GM15510 (cell line): ENCODE data around the gene SFT2D3.

Experiments used
- POLR2A ChIP-seq: IDR thresholded peaks from 3 replicates; pipeline ENCODE4 v1.6.1; 2011; ENCODE audit warnings: borderline replicate concordance; ENCODE audit not compliant: insufficient read length; ENCODE audit errors: extremely low read depth

The SFT2D3 gene

DNA sequence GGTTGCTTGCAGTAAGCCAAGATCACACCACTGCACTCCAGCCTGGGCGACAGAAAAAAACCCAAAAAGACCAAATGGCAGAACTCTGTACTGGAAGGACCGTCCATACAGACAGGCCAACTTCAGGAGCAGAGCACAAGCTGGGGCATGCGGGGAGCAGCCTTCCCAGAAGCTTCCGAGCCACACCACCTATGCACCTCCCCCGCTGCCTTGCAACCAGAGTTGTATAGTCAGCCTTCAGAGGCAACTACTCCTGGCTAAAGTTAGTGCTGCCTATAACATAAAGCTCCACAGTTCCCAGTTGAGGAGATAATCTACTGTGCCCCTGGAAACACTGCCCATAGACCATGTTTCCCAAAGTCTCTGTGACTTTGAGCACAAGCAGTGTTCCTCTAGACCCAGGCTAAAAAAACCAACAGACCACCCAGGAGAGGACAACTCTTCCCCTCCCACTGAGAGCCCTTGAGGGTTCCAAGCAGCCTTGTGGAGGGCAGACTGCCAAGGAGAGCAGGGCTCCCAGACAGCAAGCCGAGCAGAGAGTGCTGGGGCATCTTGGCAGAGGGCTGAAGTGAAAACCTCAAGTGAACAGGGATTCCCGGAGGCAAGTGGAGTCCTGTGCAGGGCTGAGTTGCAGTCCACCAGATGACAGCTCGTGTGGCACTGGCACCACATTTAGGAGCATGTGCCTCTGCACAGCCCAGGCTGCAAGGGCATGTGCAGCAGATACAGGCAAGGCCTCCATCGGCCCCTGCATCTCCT is 6.8 kb downstream of the SFT2D3 start:
- no peak for TF ChIP-seq POLR2A

DNA sequence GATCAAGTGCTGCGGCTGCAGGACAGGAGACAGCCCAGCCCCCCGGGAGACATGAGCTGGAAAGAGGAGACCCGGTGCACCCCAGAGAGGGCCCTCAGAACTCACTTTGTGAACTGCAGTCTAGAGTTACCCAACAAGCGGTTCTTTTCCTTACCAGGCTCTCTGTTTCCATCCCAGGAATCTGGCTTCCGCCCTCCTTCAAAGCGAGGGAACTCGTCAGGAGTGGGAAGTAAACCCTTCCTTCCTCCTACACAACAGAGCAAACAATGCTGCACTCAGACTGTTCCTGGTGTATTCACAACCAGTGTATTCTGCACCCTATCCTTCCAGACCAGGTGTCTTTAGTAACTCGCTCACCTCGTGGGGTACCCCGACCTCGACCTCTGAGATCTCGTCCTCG is 8.0 kb downstream of the SFT2D3 start:
- no peak for TF ChIP-seq POLR2A

DNA sequence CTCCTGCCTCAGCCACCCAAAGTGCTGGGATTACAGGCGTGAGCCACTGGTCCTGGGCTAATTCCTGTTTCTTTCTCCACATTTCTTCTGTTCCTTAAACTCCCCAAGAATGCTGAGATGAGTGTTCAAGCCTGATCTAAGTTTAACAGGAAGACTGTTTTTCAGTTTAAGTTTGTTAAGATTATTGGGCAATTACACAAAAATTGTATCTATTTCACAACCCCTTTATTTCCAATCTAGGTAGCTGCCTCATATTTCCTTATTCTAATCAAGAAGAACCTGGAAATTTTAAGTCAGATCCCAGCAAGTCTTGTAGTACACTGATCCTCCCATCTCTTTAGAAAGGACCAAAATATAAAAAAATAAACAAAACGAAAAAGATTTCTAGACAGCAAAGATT is 11.7 kb downstream of the SFT2D3 start:
- TF ChIP-seq POLR2A: no peak

DNA sequence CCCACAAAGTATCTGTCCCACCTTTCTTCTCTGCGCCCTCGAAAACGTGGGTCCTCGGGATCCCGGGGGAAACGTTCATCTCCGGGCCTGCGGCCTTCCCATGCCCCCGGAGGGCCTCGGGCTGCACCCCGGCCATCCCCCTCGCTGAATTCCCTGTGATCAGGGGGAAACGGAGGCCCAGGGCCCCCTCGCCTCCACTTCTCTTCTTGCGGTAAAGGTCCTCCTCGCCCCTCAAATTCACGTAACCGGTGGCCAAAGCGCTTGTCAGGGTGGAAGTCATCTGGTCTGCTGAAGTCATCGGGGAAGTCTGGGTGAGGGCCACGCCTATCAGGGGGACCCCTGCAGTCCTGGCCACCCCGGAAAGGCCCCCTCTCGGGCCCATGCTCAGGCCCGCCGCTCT is 12.3 kb downstream of the SFT2D3 start:
- TF ChIP-seq POLR2A: no peak

DNA sequence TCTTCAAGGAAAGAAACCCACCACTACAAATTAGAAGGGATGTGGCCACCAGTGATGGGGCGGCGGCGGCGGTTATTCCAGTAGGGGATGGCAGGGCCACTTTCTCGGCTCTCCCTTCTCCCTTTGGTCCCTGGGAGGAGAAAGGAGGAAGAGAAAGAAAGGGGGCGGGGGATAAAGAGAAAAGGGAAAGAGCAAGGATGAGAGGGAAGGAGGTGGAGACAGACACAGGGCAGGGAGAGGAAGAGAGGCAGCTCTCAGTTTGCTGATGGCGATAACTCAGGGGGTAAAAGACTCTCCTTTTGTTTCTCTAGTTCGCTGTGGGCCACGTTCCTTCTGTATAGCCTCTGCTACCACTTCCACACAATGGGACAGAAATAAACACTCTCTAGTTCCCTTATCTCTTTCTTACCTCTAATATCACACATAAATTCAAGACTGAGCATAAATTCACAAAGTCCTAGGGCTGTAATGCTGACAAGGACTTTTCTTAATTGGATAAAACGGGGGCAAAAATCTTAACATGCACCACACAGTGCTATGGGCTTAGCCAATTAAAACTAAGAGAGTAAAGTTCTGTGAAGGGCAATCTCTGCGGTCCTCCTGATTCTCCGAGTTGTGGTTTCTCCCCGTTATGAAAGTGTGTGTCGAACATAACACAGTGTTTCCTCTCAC is 14.6 kb downstream of the SFT2D3 start:
- TF ChIP-seq POLR2A: no peak

DNA sequence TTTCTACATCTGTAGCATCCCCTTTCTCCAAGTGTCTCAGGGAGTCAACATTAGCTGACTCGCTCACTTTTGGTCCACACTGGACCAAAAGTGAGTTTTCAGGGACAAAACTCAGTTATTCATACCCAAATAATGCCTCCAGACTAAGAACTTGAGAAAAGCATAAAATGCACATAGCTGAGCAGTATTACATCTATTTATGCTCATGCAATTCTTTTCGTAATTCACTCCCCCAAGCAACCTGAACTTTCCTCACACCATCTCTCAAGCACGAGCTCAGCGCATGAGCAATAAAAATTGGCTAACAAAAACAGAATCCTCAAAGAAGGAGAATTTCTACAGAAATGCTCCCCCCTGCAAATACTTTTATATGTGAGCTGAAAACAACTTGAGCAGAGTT is 17.0 kb downstream of the SFT2D3 start:
- no peak for TF ChIP-seq POLR2A

DNA sequence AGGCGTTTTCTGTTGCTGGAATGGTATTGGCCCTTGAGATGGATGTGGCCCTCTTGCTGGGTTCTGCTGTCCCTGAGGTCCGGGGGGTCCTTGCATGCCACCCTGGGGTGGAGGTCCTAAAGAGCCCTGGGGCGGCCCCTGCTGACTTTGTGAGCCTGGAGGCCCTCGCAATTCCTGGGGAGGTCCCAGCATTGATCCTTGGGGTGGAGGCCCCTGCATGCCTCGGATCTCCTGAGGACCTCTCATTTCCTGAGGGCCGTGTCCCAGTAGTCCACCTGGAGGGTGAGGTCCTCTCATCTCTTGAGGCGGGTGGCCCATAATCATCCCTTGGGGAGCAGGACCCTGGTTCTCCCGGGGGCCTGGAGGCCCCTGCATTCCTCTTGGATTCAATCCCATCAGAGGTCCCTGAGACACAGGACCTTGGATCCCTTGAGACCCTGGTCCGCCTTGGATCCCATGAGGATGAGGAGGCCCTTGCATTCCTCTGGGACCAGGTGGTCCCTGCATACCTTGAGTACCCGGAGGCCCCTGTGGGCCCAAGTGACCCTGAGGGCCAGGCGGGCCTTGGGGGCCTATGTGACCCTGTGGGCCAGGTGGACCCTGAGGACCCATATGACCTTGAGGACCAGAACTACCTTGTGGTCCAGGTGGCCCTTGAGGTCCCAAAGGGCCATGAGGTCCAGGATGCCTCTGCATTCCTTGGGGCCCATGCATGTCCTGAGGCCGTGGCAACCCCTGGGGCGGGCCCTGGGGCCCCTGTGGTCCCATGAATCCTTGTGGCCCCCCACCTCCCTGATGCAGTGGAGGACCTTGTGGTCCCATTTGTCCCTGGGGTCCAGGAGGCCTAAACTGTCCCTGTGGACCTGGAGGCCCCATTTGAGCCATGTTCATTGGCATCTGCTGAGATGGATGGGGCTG is 18.3 kb downstream of the SFT2D3 start:
- no peak for TF ChIP-seq POLR2A

DNA sequence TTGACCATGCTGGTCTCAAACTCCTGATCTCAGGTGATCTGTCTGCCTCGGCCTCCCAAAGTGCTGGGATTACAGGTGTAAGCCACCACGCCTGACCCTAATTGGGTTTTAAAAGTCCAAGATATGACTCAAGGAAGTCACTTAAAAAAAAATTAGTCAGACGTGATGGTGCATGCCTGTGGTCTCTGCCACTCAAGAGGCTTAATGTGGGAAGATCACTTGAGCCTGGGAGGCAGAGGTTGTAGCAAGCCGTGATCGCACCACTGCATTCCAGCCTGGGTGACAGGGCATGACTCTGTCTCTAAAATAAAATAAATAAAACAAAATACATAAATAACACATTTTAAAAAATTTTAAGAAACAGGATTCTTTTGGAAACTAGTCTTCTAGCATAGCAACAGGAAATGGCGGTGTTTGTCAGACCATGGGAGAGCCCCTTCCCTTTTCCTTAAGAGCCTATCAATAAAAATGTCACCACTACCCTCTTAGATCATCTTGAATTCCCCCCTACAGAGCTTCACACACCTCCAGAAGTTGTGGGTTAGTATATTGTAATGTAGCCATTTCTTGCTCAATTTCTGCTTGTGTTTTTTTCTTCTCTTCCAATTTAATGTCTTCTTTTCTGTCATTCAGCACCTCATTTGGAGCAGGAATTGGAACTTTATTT is 20.1 kb downstream of the SFT2D3 start:
- no peak for TF ChIP-seq POLR2A

DNA sequence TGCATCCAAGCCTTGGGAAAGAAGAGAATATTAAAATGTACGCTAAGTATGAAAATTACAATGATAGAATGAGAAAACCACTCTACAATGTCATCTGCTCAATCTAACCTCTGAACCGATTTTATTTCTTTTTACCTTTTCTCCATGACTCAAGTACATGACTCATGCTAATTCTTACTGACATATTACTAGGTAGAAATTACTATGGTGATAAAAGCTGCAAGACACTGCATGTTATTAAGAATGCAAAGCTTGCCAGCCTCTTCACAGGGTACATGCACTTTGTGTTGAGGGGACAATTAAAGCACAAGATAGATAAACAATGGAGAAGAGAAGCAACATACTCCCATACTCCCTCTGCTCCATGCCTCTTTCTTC is 20.7 kb downstream of the SFT2D3 start:
- no peak for TF ChIP-seq POLR2A

DNA sequence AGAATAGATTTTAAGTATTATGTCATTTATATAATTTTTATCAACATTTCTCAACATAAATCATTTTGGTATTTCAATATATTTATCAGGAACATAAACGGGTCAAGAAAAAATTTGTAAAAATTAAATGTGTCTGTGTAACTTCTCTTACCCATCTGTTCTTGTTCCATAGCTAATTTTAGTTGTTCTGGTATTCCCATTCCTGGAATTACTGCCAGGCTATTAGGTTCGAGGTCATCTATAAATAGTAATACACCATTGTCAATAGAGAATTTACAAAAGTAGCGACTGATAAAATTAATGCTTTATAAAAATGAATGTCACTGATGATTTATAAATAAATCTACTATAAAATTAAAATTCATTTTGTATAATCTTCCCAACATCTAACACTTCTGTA is 21.5 kb downstream of the SFT2D3 start:
- TF ChIP-seq POLR2A: no peak

DNA sequence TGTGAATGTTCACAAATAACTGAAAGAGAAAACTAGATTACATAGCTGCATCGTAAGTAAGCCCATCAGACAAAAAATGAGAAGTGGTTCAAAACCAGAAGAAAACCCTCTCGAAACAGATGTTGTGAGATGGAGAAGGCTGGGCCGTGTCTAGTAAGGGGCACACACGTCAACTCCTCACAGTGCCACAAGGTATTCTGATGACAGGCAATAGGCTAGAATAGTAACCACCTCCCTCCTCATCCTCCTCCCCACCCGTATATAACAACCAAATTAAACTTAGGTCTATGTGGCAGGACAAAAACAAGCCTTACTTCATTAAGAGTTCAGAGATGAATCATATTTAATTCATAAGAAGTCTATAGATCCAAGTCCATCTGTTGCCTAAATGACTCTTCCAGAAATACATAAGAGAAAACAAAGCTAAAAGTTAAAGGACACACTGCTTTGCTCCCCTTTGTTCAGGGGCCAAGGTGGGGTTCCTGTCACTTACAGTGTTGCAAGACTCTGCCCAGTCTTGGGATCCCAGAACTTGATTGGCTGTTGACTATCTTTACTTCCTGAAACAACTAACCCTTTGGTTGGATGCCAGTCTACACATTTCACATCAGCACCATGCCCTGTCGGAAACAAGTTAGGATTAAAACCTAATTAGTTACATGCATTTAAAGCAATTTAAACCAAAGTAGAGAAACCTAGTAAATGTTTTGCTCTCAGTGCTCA is 25.0 kb downstream of the SFT2D3 start:
- TF ChIP-seq POLR2A: no peak

DNA sequence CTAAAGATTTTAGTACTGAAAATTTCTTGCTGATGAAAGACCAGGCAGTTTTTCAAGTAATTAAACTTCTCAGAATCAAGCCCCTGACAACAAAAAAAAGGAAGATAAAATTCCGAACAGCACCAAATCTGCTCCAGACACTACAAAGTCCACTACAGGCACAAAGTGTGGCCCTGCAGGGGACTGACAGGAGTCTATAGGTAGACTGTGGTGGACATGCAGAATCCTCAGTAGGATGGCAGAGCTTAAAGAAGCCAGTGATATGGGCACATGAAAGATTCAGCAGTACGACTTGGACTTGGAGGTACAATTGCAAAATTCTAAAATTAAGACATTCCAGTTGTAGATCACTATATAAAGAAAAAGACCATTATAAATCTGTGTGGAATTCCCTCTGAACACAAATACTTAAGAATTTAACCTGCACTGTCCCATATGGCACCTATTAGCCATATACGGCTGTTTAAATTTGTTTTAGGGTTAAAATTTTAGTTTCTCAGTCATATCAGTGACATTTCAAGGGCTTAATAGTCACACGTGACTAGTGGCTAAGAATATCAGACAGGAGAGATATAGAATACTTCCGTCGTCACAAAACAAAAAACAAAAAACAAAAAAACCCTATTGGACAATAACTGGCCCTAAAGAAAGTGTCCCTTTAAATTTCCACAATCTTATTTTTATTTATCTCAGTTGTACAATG is 32.0 kb downstream of the SFT2D3 start:
- no peak for TF ChIP-seq POLR2A

DNA sequence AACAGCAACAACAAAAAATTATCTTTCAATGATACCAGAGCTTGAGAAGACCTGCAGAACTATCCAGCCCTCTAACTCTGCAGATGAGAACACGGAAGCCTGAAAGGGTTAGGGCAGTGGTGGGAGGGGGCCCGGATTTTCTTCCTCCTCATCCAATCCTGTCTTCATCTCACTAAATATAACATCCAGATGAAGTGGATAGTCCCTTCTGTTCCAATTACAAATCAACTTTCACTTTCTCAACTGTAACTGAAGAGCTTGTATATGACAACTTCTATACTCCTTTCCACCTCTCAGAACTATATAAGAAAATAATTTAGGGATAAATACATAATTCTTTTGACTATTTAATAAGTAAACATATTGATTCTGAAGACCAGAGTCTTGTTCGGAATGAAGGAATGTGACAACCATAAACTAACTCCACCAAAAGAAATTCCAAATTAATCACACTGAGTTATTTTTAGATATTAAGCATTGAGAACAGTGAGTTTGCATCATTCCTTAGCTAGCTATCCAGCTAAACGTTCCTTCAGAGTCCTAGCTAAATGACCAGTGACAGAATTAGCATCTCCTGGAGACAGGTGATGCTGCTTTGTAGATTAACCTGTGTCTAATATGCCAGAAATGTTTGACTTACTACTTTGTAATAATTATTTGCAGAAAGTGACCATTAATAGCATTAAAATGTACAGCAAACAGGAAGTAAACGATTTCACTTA is 32.7 kb downstream of the SFT2D3 start:
- TF ChIP-seq POLR2A: no peak
